Endodermal cell (in vitro differentiated cells): ENCODE measurements around the gene SMARCE1. TPM values are rescaled to one million over a fixed set of nuclear protein-coding genes. Genes with fewer than 3 reads are reported as not detected.
A peak's percentile ranks its signal among the peaks of the same experiment; 100 is the strongest.

Source experiments
- DNase-seq: peaks from one replicate; pipeline ENCODE4 v3.0.0-alpha.2; 2017
- H3K27ac ChIP-seq: 2 replicates; pipeline ENCODE4 v1.5.1; 2013; ENCODE audit warnings: mild to moderate bottlenecking, low read depth, low read length, moderate library complexity
- H3K27me3 ChIP-seq: 2 replicates; pipeline ENCODE4 v1.6.1; 2013; ENCODE audit warnings: mild to moderate bottlenecking, low read length, moderate library complexity; ENCODE audit not compliant: insufficient read depth, control insufficient read depth, poor library complexity, severe bottlenecking
- H3K36me3 ChIP-seq: 2 replicates; pipeline ENCODE4 v1.7.0; 2013; ENCODE audit warnings: mild to moderate bottlenecking, low read length, moderate library complexity; ENCODE audit not compliant: control insufficient read depth, insufficient read depth
- H3K4me1 ChIP-seq: one replicate; pipeline ENCODE4 v1.7.0; 2013; ENCODE audit warnings: low read length; ENCODE audit not compliant: control insufficient read depth, insufficient read depth
- H3K4me3 ChIP-seq: 2 replicates; pipeline ENCODE4 v1.5.1; 2013; ENCODE audit warnings: mild to moderate bottlenecking, low read length, moderate library complexity
- H3K9ac ChIP-seq: 2 replicates; pipeline ENCODE4 v1.6.1; 2013; ENCODE audit warnings: mild to moderate bottlenecking, low read length, moderate library complexity; ENCODE audit not compliant: poor library complexity, severe bottlenecking; ENCODE audit errors: extremely low read depth
- H3K9me3 ChIP-seq: 2 replicates; pipeline ENCODE4 v1.6.1; 2013; ENCODE audit warnings: mild to moderate bottlenecking, low read length, moderate library complexity; ENCODE audit not compliant: control insufficient read depth
- H3K27ac Mint-ChIP-seq: 2 replicates; pipeline ENCODE4 v1.8.0; 2020; ENCODE audit warnings: mixed read lengths
- H3K27me3 Mint-ChIP-seq: 2 replicates; pipeline ENCODE4 v1.8.0; 2021; ENCODE audit warnings: mild to moderate bottlenecking, mixed read lengths; ENCODE audit not compliant: insufficient read depth
- H3K36me3 Mint-ChIP-seq: 2 replicates; pipeline ENCODE4 v1.8.0; 2020; ENCODE audit warnings: low read depth, mixed read lengths
- H3K4me1 Mint-ChIP-seq: 2 replicates; pipeline ENCODE4 v1.8.0; 2020; ENCODE audit warnings: mixed read lengths
- H3K4me3 Mint-ChIP-seq: 2 replicates; pipeline ENCODE4 v1.8.0; 2020; ENCODE audit warnings: mild to moderate bottlenecking, moderate library complexity, mixed read lengths
- H3K9me3 Mint-ChIP-seq: 2 replicates; pipeline ENCODE4 v1.8.0; 2020; ENCODE audit warnings: mild to moderate bottlenecking, mixed read lengths
- CTCF ChIP-seq: fragments of 200-600 bp; sonication (generic); conservative IDR thresholded peaks from 2 replicates; pipeline ENCODE4 v1.5.0; 2021; ENCODE audit warnings: antibody characterized with exemption, mild to moderate bottlenecking
- WGBS, 2 experiments: methylation state at CpG; one replicate each; pipeline versions ENCODE4 v1.1.5 to v1.1.7; 2013; ENCODE audit warnings: missing lambda C conversion rate in 2 of 2, mixed read lengths in 1 of 2; ENCODE audit not compliant: insufficient coverage in 1 of 2, insufficient read length in 1 of 2; 5-methylcytosine and 5-hydroxymethylcytosine counted together
- total RNA-seq, 2 donors: library from RNA; stranded (reverse); fragmentation: NEBNext Ultra II Directional in 1 of 2; extraction: Animal tissue kit (Norgen Biotek cat#: 25700) in 1 of 2; gene quantifications; 2 replicates in 1 of 2; 3 replicates in 1 of 2; pipeline ENCODE4 v1.2.1, GENCODE V29; 2021

SMARCE1 gene
- total RNA-seq, 2 donors from 2014 or later, result 156 to 191 TPM

GRCh38 chr17:40576113-40576740 is 71.4 kb downstream of the SMARCE1 start:
- 78 to 93% methylated on average over 2 to 5 of the region's 5 CpGs for WGBS, 2 experiments
- Histone ChIP-seq H3K36me3 (no peaks in the 10 kb centered on the region), H3K4me3 (no peak overlapping the region), H3K9me3 (peaks cover 12% of the 10 kb centered on the region), H3K27me3 (no peaks in the 10 kb centered on the region), H3K9ac (no peak overlapping the region), H3K4me1 (no peaks in the 10 kb centered on the region), H3K27ac (no peak overlapping the region)
- Mint-ChIP-seq H3K4me3 (no peak overlapping the region), H3K36me3 (no peaks in the 10 kb centered on the region), H3K27me3 (peaks cover 34% of the 10 kb centered on the region), H3K9me3 (peaks cover 7% of the 10 kb centered on the region), H3K4me1 (no peaks in the 10 kb centered on the region), H3K27ac (no peak overlapping the region)
- DNase-seq, result peak; percentile 13
- TF ChIP-seq CTCF, result no peak

Other genes with a start within 250 kb of the SMARCE1 start
- gene TOP2A, start 229.9 kb downstream of the SMARCE1 start, total RNA-seq, result 100 to 1,000 TPM; 173 to 246 TPM
- 10 to 100 TPM; 58.3 to 69.0 TPM for gene IGFBP4, start 204.4 kb downstream of the SMARCE1 start, total RNA-seq
- gene TNS4, start 146.2 kb downstream of the SMARCE1 start, total RNA-seq, result 1 to 10 TPM in 1 of 2 donors, under 1 TPM in 1; 0.89 to 2.5 TPM
- under 1 TPM in 1 of 2 donors, not detected in 1; 0.53 TPM for gene CCR7, start 82.3 kb downstream of the SMARCE1 start, total RNA-seq
- gene KRT222, start 17.4 kb upstream of the SMARCE1 start, total RNA-seq, result 1 to 10 TPM; 1.4 to 2.3 TPM
- not detected for gene KRT24, start 55.9 kb upstream of the SMARCE1 start, total RNA-seq
- gene KRT25, start 107.5 kb upstream of the SMARCE1 start, total RNA-seq, result not detected
- gene KRT26, start 124.4 kb upstream of the SMARCE1 start, total RNA-seq, result not detected
- not detected for gene KRT27, start 134.7 kb upstream of the SMARCE1 start, total RNA-seq
- not detected for gene KRT28, start 152.1 kb upstream of the SMARCE1 start, total RNA-seq
- 10 to 100 TPM; 22.3 to 46.8 TPM for gene KRT10, start 174.8 kb upstream of the SMARCE1 start, total RNA-seq
- gene KRT12, start 219.4 kb upstream of the SMARCE1 start, total RNA-seq, result not detected
- not detected for gene KRT20, start 237.4 kb upstream of the SMARCE1 start, total RNA-seq